ENCODE data around the gene ASGR2.
"Not testable (repeated sequence)": the region's sequence is repeated elsewhere in the genome, so short reads cannot be mapped to it uniquely, and the experiment has no call there.

Gene ASGR2

GRCh38 chr17:7100641-7101379 lies 13.8 kb downstream of the ASGR2 start:
- not testable (repeated sequence) for H2AK5ac ChIP-seq (ENCODE audit: low read depth, low read length); H3K79me1 ChIP-seq (ENCODE audit: low read depth, low read length); H2BK15ac ChIP-seq (ENCODE audit: low read length); H4K91ac ChIP-seq (ENCODE audit: low read depth, low read length, poor library complexity); H3K4me2 ChIP-seq (ENCODE audit: insufficient read depth, low read length, poor library complexity, severe bottlenecking); H3K23ac ChIP-seq (ENCODE audit: low read depth, low read length, poor library complexity); H2BK12ac ChIP-seq (ENCODE audit: low read length); H3K14ac ChIP-seq (ENCODE audit: low read length); DNase-seq (ENCODE audit: low spot score); H3K4me3 ChIP-seq (ENCODE audit: low read length in 2 of 2); H2BK5ac ChIP-seq (ENCODE audit: low read length); H3K4ac ChIP-seq (ENCODE audit: low read length); H4K8ac ChIP-seq (ENCODE audit: low read depth, low read length); H3K18ac ChIP-seq (ENCODE audit: low read length); H2AFZ ChIP-seq (ENCODE audit: low read length); H3K36me3 ChIP-seq (replicated peaks in 1 of 2; ENCODE audit: control insufficient read depth in 2 of 2, insufficient read depth in 2 of 2, low read length in 2 of 2); H2BK120ac ChIP-seq (ENCODE audit: low read depth, low read length); H3K27ac ChIP-seq (replicated peaks; ENCODE audit: low read length); H3K9me3 ChIP-seq (replicated peaks in 1 of 2; ENCODE audit: control insufficient read depth in 2 of 2, insufficient read depth in 1 of 2, low read depth in 1 of 2, low read length in 2 of 2); H3K4me1 ChIP-seq (ENCODE audit: control insufficient read depth in 2 of 2, insufficient read depth in 1 of 2, low read depth in 1 of 2, low read length in 2 of 2); H3K9ac ChIP-seq (ENCODE audit: low read depth, low read length, poor library complexity)
- H3K27me3 ChIP-seq (ENCODE audit: control insufficient read depth in 3 of 3, insufficient read depth in 3 of 3, low read depth in 1 of 3, low read length in 3 of 3), result peaks cover 0 to 27% (median 0%) of the 10 kb centered on the region in 3 experiments
- no CpG with 5 or more reads among the region's 50 CpGs for WGBS, 2 donors (ENCODE audit: extremely low coverage in 2 of 2, insufficient read length in 2 of 2, insufficient replicate concordance in 1 of 2)

- H3K4me1 ChIP-seq (ENCODE audit: control insufficient read depth in 2 of 2, insufficient read depth in 1 of 2, low read depth in 1 of 2, low read length in 2 of 2), result no peaks in the 10 kb centered on the region
- H3K27me3 ChIP-seq (ENCODE audit: control insufficient read depth in 3 of 3, insufficient read depth in 3 of 3, low read depth in 1 of 3, low read length in 3 of 3), result peaks cover 0 to 40% (median 0%) of the 10 kb centered on the region in 3 experiments
Measured at GRCh38 chr17:7098802-7099459, 15.7 kb downstream of the ASGR2 start.

GRCh38 chr17:7097940-7098339 lies 16.7 kb downstream of the ASGR2 start:
- Histone ChIP-seq H3K18ac (ENCODE audit: low read length) (no peak overlapping the region), H2BK5ac (ENCODE audit: low read length) (no peak overlapping the region), H3K23ac (ENCODE audit: low read depth, low read length, poor library complexity) (no peak overlapping the region), H3K4ac (ENCODE audit: low read length) (no peak overlapping the region), H3K14ac (ENCODE audit: low read length) (no peak overlapping the region), H3K36me3 (replicated peaks in 1 of 2; ENCODE audit: control insufficient read depth in 2 of 2, insufficient read depth in 2 of 2, low read length in 2 of 2) (no peaks in the 10 kb centered on the region), H3K9me3 (replicated peaks in 1 of 2; ENCODE audit: control insufficient read depth in 2 of 2, insufficient read depth in 1 of 2, low read depth in 1 of 2, low read length in 2 of 2) (no peaks in the 10 kb centered on the region), H2BK15ac (ENCODE audit: low read length) (no peak overlapping the region), H3K9ac (ENCODE audit: low read depth, low read length, poor library complexity) (no peak overlapping the region), H2BK12ac (ENCODE audit: low read length) (no peak overlapping the region), H3K27ac (replicated peaks; ENCODE audit: low read length) (no peak overlapping the region), H3K27me3 (ENCODE audit: control insufficient read depth in 3 of 3, insufficient read depth in 3 of 3, low read depth in 1 of 3, low read length in 3 of 3) (peaks cover 0 to 34% (median 0%) of the 10 kb centered on the region in 3 experiments), H4K91ac (ENCODE audit: low read depth, low read length, poor library complexity) (no peak overlapping the region), H3K4me2 (ENCODE audit: insufficient read depth, low read length, poor library complexity, severe bottlenecking) (no peak overlapping the region), H3K4me1 (ENCODE audit: control insufficient read depth in 2 of 2, insufficient read depth in 1 of 2, low read depth in 1 of 2, low read length in 2 of 2) (no peaks in the 10 kb centered on the region), H4K8ac (ENCODE audit: low read depth, low read length) (no peak overlapping the region), H2AFZ (ENCODE audit: low read length) (no peak overlapping the region), H3K79me1 (ENCODE audit: low read depth, low read length) (no peaks in the 10 kb centered on the region), H3K4me3 (ENCODE audit: low read length in 2 of 2) (no peak overlapping the region), H2AK5ac (ENCODE audit: low read depth, low read length) (no peak overlapping the region), H2BK120ac (ENCODE audit: low read depth, low read length) (no peak overlapping the region)
- no CpG with 5 or more reads among the region's 5 CpGs for WGBS, 2 donors (ENCODE audit: extremely low coverage in 2 of 2, insufficient read length in 2 of 2, insufficient replicate concordance in 1 of 2)
- DNase-seq (ENCODE audit: low spot score), result no peak

More at GRCh38 chr17:7098802-7099459, 15.7 kb downstream of the ASGR2 start:
- Histone ChIP-seq H2AFZ (ENCODE audit: low read length) (no peak overlapping the region), H3K4me2 (ENCODE audit: insufficient read depth, low read length, poor library complexity, severe bottlenecking) (no peak overlapping the region), H2BK120ac (ENCODE audit: low read depth, low read length) (no peak overlapping the region), H2BK12ac (ENCODE audit: low read length) (no peak overlapping the region), H3K14ac (ENCODE audit: low read length) (no peak overlapping the region), H4K8ac (ENCODE audit: low read depth, low read length) (no peak overlapping the region), H3K18ac (ENCODE audit: low read length) (no peak overlapping the region), H3K36me3 (replicated peaks in 1 of 2; ENCODE audit: control insufficient read depth in 2 of 2, insufficient read depth in 2 of 2, low read length in 2 of 2) (no peaks in the 10 kb centered on the region), H3K9ac (ENCODE audit: low read depth, low read length, poor library complexity) (no peak overlapping the region), H3K4me3 (ENCODE audit: low read length in 2 of 2) (no peak overlapping the region), H3K9me3 (replicated peaks in 1 of 2; ENCODE audit: control insufficient read depth in 2 of 2, insufficient read depth in 1 of 2, low read depth in 1 of 2, low read length in 2 of 2) (no peaks in the 10 kb centered on the region), H3K23ac (ENCODE audit: low read depth, low read length, poor library complexity) (no peak overlapping the region), H2BK15ac (ENCODE audit: low read length) (no peak overlapping the region), H3K79me1 (ENCODE audit: low read depth, low read length) (no peaks in the 10 kb centered on the region), H3K4ac (ENCODE audit: low read length) (no peak overlapping the region), H2BK5ac (ENCODE audit: low read length) (no peak overlapping the region), H2AK5ac (ENCODE audit: low read depth, low read length) (no peak overlapping the region), H3K27ac (replicated peaks; ENCODE audit: low read length) (no peak overlapping the region), H4K91ac (ENCODE audit: low read depth, low read length, poor library complexity) (no peak overlapping the region)
- no CpG with 5 or more reads among the region's 13 CpGs for WGBS, 2 donors (ENCODE audit: extremely low coverage in 2 of 2, insufficient read length in 2 of 2, insufficient replicate concordance in 1 of 2)
- DNase-seq (ENCODE audit: low spot score), result no peak

GRCh38 chr17:7095625-7096024 lies 19.0 kb downstream of the ASGR2 start:
- H3K79me1 ChIP-seq (ENCODE audit: low read depth, low read length), result no peaks in the 10 kb centered on the region

More at GRCh38 chr17:7095625-7096024, 19.0 kb downstream of the ASGR2 start:
- Histone ChIP-seq H3K4ac (ENCODE audit: low read length) (no peak overlapping the region), H4K8ac (ENCODE audit: low read depth, low read length) (no peak overlapping the region), H3K9me3 (replicated peaks in 1 of 2; ENCODE audit: control insufficient read depth in 2 of 2, insufficient read depth in 1 of 2, low read depth in 1 of 2, low read length in 2 of 2) (no peaks in the 10 kb centered on the region), H3K36me3 (replicated peaks in 1 of 2; ENCODE audit: control insufficient read depth in 2 of 2, insufficient read depth in 2 of 2, low read length in 2 of 2) (no peaks in the 10 kb centered on the region), H3K18ac (ENCODE audit: low read length) (no peak overlapping the region), H2BK120ac (ENCODE audit: low read depth, low read length) (no peak overlapping the region), H3K27ac (replicated peaks; ENCODE audit: low read length) (no peak overlapping the region), H2AFZ (ENCODE audit: low read length) (no peak overlapping the region), H3K4me2 (ENCODE audit: insufficient read depth, low read length, poor library complexity, severe bottlenecking) (no peak overlapping the region), H2BK15ac (ENCODE audit: low read length) (no peak overlapping the region), H4K91ac (ENCODE audit: low read depth, low read length, poor library complexity) (no peak overlapping the region), H3K4me3 (ENCODE audit: low read length in 2 of 2) (no peak overlapping the region), H2AK5ac (ENCODE audit: low read depth, low read length) (no peak overlapping the region), H3K27me3 (ENCODE audit: control insufficient read depth in 3 of 3, insufficient read depth in 3 of 3, low read depth in 1 of 3, low read length in 3 of 3) (peaks cover 0 to 13% (median 0%) of the 10 kb centered on the region in 3 experiments), H2BK5ac (ENCODE audit: low read length) (no peak overlapping the region), H3K23ac (ENCODE audit: low read depth, low read length, poor library complexity) (no peak overlapping the region), H3K14ac (ENCODE audit: low read length) (no peak overlapping the region), H3K4me1 (ENCODE audit: control insufficient read depth in 2 of 2, insufficient read depth in 1 of 2, low read depth in 1 of 2, low read length in 2 of 2) (no peaks in the 10 kb centered on the region), H3K9ac (ENCODE audit: low read depth, low read length, poor library complexity) (no peak overlapping the region), H2BK12ac (ENCODE audit: low read length) (no peak overlapping the region)
- no CpG with 5 or more reads among the region's 1 CpG for WGBS, 2 donors (ENCODE audit: extremely low coverage in 2 of 2, insufficient read length in 2 of 2, insufficient replicate concordance in 1 of 2)
- DNase-seq (ENCODE audit: low spot score), result no peak
